Gastroesophageal sphincter (tissue), 4 donors: ENCODE data around the gene NSMCE1. TPM values are rescaled to one million over a fixed set of nuclear protein-coding genes. Genes with fewer than 3 reads are reported as not detected.
"Not testable (repeated sequence)": the region's sequence is repeated elsewhere in the genome, so short reads cannot be mapped to it uniquely, and the experiment has no call there.

Experiments used
- ATAC-seq: fragments of 150-250 bp; one replicate; pipeline ENCODE4 v1.9.1; 2016; ENCODE audit warnings: mild to moderate bottlenecking, moderate library complexity
- H3K27ac ChIP-seq, 4 donors: fragments of 200-600 bp; sonication (generic) in 3 of 4; 1 replicate in 3 of 4; 2 replicates in 1 of 4; pipeline ENCODE4 v1.5.1; 2016 to 2019
- H3K27me3 ChIP-seq: fragments of 200-600 bp; sonication (generic); one replicate; pipeline ENCODE4 v1.5.1; 2019
- H3K36me3 ChIP-seq, 2 donors: fragments of 200-600 bp; sonication (generic); one replicate each; pipeline ENCODE4 v1.5.1; 2019; ENCODE audit warnings: control low read depth in 1 of 2
- H3K4me1 ChIP-seq, 3 donors: fragments of 200-600 bp; sonication (generic); 1 replicate in 2 of 3; 2 replicates in 1 of 3; pipeline ENCODE4 v1.5.1; 2016 to 2019; ENCODE audit warnings: control low read depth in 2 of 3
- H3K4me3 ChIP-seq, 2 donors: fragments of 200-600 bp; sonication (generic); one replicate each; pipeline ENCODE4 v1.5.1; 2019; ENCODE audit warnings: mild to moderate bottlenecking in 1 of 2, moderate library complexity in 1 of 2
- H3K9me3 ChIP-seq, 3 donors: fragments of 200-600 bp; sonication (generic); one replicate each; pipeline ENCODE4 v1.5.1; 2017 to 2019; ENCODE audit warnings: control low read depth in 2 of 3
- CTCF ChIP-seq, 4 experiments: fragments of 200-600 bp in 2 of 4; fragments of 450-650 bp in 2 of 4; sonication (generic) in 1 of 4; IDR thresholded peaks; one replicate each; pipeline ENCODE4 v1.5.1; 2017 to 2019; ENCODE audit warnings: antibody characterized with exemption in 4 of 4, mild to moderate bottlenecking in 2 of 4, moderate library complexity in 2 of 4
- EP300 ChIP-seq: sonication (generic); formaldehyde crosslinking; IDR thresholded peaks from one replicate; pipeline ENCODE4 v1.6.1; 2017; ENCODE audit warnings: antibody characterized with exemption, mild to moderate bottlenecking
- POLR2A ChIP-seq, 2 donors: fragments of 450-650 bp; IDR thresholded peaks; one replicate each; pipeline ENCODE4 v1.6.1; 2017; ENCODE audit warnings: antibody characterized with exemption in 2 of 2, mild to moderate bottlenecking in 2 of 2, moderate library complexity in 1 of 2
- POLR2AphosphoS5 ChIP-seq: sonication (generic); formaldehyde crosslinking; IDR thresholded peaks from one replicate; pipeline ENCODE4 v1.6.1; 2017; ENCODE audit warnings: antibody characterized with exemption
- WGBS, 2 donors: methylation state at CpG; one replicate each; pipeline ENCODE4 v1.1.5; 2018; ENCODE audit warnings: low coverage in 1 of 2; 5-methylcytosine and 5-hydroxymethylcytosine counted together
- total RNA-seq, 4 donors: library from RNA; depleted of rRNA; stranded (reverse); fragments of >200 nt; gene quantifications; one replicate each; pipeline ENCODE4 v1.1.0, GENCODE V29; 2016

The NSMCE1 gene
- total RNA-seq, 4 donors from 2014 or later, result 48.4 to 66.0 (median 63.3) TPM

GRCh38 chr16:27256861-27257260 lies 11.7 kb downstream of the NSMCE1 start:
- 89 to 100% methylated on average over 3 of the region's 3 CpGs for WGBS, 2 donors
- TF ChIP-seq EP300 (no peak), POLR2A (IDR thresholded peaks at IDR 0.05) (no peak), CTCF (IDR thresholded peaks at IDR 0.05) (no peak), POLR2AphosphoS5 (no peak)
- peaks cover 10 to 97% (median 40%) of the 10 kb centered on the region in 3 donors for H3K4me1 ChIP-seq
- H3K27me3 ChIP-seq, result no peaks in the 10 kb centered on the region
- no peaks in the 10 kb centered on the region for H3K9me3 ChIP-seq
- H3K36me3 ChIP-seq, result peaks cover 0 to 17% of the 10 kb centered on the region in 2 donors
- ATAC-seq, result no peak
- H3K27ac ChIP-seq, result peak overlapping the region in 3 of 4 donors; percentile 85 to 86 (median 86)
- no peak overlapping the region for H3K4me3 ChIP-seq

- Histone ChIP-seq H3K36me3 (peaks cover 0 to 17% of the 10 kb centered on the region in 2 donors), H3K27me3 (no peaks in the 10 kb centered on the region), H3K9me3 (no peaks in the 10 kb centered on the region), H3K27ac (peak overlapping the region; percentile 29 to 86 (median 86)), H3K4me3 (no peak overlapping the region), H3K4me1 (peaks cover 10 to 95% (median 33%) of the 10 kb centered on the region in 3 donors)
- 70 to 73% methylated on average over 2 to 3 of the region's 3 CpGs for WGBS, 2 donors
- TF ChIP-seq POLR2A (IDR thresholded peaks at IDR 0.05) (no peak), POLR2AphosphoS5 (peak; percentile 87)
- ATAC-seq, result peak; percentile 75
Observed at GRCh38 chr16:27254262-27254811, 14.2 kb downstream of the NSMCE1 start.

GRCh38 chr16:27253526-27253930 lies 15.0 kb downstream of the NSMCE1 start:
- Histone ChIP-seq H3K27me3 (no peaks in the 10 kb centered on the region), H3K36me3 (peaks cover 0 to 17% of the 10 kb centered on the region in 2 donors), H3K27ac (peak overlapping the region; percentile 48 to 86 (median 86)), H3K9me3 (no peaks in the 10 kb centered on the region), H3K4me1 (peaks cover 8 to 87% (median 26%) of the 10 kb centered on the region in 3 donors), H3K4me3 (no peak overlapping the region)
- TF ChIP-seq EP300 (no peak), POLR2AphosphoS5 (peak; percentile 48)
- peak; percentile 55 for ATAC-seq
- WGBS, 2 donors, result 40 to 47% methylated on average over 2 to 6 of the region's 6 CpGs

GRCh38 chr16:27252206-27252585 lies 16.4 kb downstream of the NSMCE1 start:
- 80 to 98% methylated on average over 1 to 4 of the region's 6 CpGs for WGBS, 2 donors
- H3K36me3 ChIP-seq, result peaks cover 0 to 16% of the 10 kb centered on the region in 2 donors
- peak overlapping the region in 2 of 4 donors; percentile 85 to 86 for H3K27ac ChIP-seq
- no peak for TF ChIP-seq CTCF (IDR thresholded peaks at IDR 0.05)
- TF ChIP-seq POLR2AphosphoS5, result no peak
- TF ChIP-seq EP300, result no peak
- TF ChIP-seq POLR2A (IDR thresholded peaks at IDR 0.05), result no peak
- no peak for ATAC-seq
- H3K4me3 ChIP-seq, result no peak overlapping the region
- H3K27me3 ChIP-seq, result no peaks in the 10 kb centered on the region
- H3K4me1 ChIP-seq, result peaks cover 0 to 76% (median 18%) of the 10 kb centered on the region in 3 donors
- H3K9me3 ChIP-seq, result no peaks in the 10 kb centered on the region

GRCh38 chr16:27251541-27252205 lies 16.9 kb downstream of the NSMCE1 start:
- H3K9me3 ChIP-seq, result no peaks in the 10 kb centered on the region
- peaks cover 0 to 11% of the 10 kb centered on the region in 2 donors for H3K36me3 ChIP-seq
- H3K27ac ChIP-seq, result peak overlapping the region in 2 of 4 donors; percentile 85 to 86
- H3K27me3 ChIP-seq, result no peaks in the 10 kb centered on the region
- 86 to 90% methylated on average over 7 of the region's 8 CpGs for WGBS, 2 donors
- TF ChIP-seq POLR2AphosphoS5 (no peak), EP300 (no peak), CTCF (IDR thresholded peaks at IDR 0.05) (no peak), POLR2A (IDR thresholded peaks at IDR 0.05) (no peak)
- no peak for ATAC-seq
- peaks cover 0 to 76% (median 18%) of the 10 kb centered on the region in 3 donors for H3K4me1 ChIP-seq
- H3K4me3 ChIP-seq, result no peak overlapping the region

- H3K27me3 ChIP-seq, H3K36me3 ChIP-seq, ATAC-seq, H3K9me3 ChIP-seq, H3K4me3 ChIP-seq, H3K27ac ChIP-seq: not testable (repeated sequence)
- peaks cover 0 to 76% (median 24%) of the 10 kb centered on the region in 3 donors for H3K4me1 ChIP-seq
- WGBS, 2 donors, result 96% methylated on average over 4 of the region's 4 CpGs; no CpG with 5 or more reads in 1 of the 2 donors
Observed at GRCh38 chr16:27248886-27249285, 19.7 kb downstream of the NSMCE1 start.
